ENCODE data around the gene CYP2C18.

DNA sequence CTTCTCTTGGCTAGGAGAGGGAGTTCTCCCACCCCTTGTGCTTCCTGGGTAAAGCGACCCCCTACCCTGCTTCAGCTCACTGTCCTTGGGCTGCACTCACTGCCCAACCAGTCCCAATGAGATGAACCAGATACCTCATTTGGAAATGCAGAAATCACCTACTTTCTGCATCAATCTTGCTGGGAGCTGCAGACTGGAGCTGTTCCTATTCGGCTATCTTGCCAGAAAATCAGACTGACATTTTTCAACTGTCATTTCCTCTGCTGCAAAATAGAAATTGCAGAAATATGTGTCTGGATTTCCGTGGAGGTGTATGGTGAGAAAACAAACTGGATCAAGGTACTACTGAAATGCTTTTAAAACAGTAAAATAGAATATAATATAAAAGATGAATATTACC is 43.0 kb upstream of the CYP2C18 start:
- TF ChIP-seq, protein P1, sequence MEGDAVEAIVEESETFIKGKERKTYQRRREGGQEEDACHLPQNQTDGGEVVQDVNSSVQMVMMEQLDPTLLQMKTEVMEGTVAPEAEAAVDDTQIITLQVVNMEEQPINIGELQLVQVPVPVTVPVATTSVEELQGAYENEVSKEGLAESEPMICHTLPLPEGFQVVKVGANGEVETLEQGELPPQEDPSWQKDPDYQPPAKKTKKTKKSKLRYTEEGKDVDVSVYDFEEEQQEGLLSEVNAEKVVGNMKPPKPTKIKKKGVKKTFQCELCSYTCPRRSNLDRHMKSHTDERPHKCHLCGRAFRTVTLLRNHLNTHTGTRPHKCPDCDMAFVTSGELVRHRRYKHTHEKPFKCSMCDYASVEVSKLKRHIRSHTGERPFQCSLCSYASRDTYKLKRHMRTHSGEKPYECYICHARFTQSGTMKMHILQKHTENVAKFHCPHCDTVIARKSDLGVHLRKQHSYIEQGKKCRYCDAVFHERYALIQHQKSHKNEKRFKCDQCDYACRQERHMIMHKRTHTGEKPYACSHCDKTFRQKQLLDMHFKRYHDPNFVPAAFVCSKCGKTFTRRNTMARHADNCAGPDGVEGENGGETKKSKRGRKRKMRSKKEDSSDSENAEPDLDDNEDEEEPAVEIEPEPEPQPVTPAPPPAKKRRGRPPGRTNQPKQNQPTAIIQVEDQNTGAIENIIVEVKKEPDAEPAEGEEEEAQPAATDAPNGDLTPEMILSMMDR (IDR thresholded peaks at IDR 0.05; ENCODE audit: insufficient read depth, low read depth, low read length): no peak
- TF ChIP-seq EZH2 (IDR thresholded peaks at IDR 0.05; ENCODE audit: insufficient read depth, low read length): no peak
